Panc1 (cell line): Measurements from ENCODE around the gene ST8SIA3. TPM values are rescaled to one million over a fixed set of nuclear protein-coding genes. Genes with fewer than 3 reads are reported as not detected.

Source experiments
- ATAC-seq: fragments of 200-7000 bp; cut with Tn5 transposase; 2 replicates; pipeline ENCODE4 v1.9.1; 2020; ENCODE audit warnings: mild to moderate bottlenecking, moderate library complexity
- BruUV-seq: library from RNA; stranded (reverse); fragments of 400-500 nt; replicated peaks from 2 replicates; lab custom pipeline; 2021; lab: Mats Ljungman, UMichigan
- CTCF ChIA-PET: fragments of 300-600 bp; sonication (Branson Sonifier 250); formaldehyde crosslinking; loops from one replicate; lab custom pipeline; 2022; ENCODE audit warnings: antibody characterized with exemption; lab: Charles Lee
- POLR2A ChIA-PET: fragments of 300-600 bp; sonication (Branson Sonifier 250); formaldehyde crosslinking; loops from one replicate; lab custom pipeline; 2022; ENCODE audit warnings: antibody characterized with exemption; lab: Charles Lee
- DNase-seq: peaks from one replicate; pipeline ENCODE4 v3.0.0-alpha.2; 2010; ENCODE audit warnings: low read depth, low spot score
- H3K27ac ChIP-seq: 2 replicates; pipeline ENCODE4 v1.5.1; 2011; ENCODE audit warnings: mild to moderate bottlenecking, low read length, inconsistent platforms
- H3K27me3 ChIP-seq: fragments of 200-500 bp; sonication (Bioruptor generic); 2 replicates; pipeline ENCODE4 v1.6.0; 2014; ENCODE audit warnings: low read length, inconsistent platforms; ENCODE audit not compliant: control insufficient read depth, insufficient read depth
- H3K36me3 ChIP-seq: fragments of 200-500 bp; sonication (Bioruptor generic); 2 replicates; pipeline ENCODE4 v1.5.1; 2014; ENCODE audit warnings: inconsistent platforms, mild to moderate bottlenecking, low read length, moderate library complexity; ENCODE audit not compliant: control insufficient read depth, insufficient read depth
- H3K4me1 ChIP-seq: 2 replicates; pipeline ENCODE4 v1.5.1; 2011; ENCODE audit warnings: inconsistent platforms, mild to moderate bottlenecking, low read length, moderate library complexity; ENCODE audit not compliant: control insufficient read depth, insufficient read depth
- H3K4me3 ChIP-seq, 2 experiments: 2 replicates each; pipeline ENCODE4 v1.5.1; 2011 to 2012; ENCODE audit warnings: low read depth in 2 of 2, low read length in 2 of 2, mild to moderate bottlenecking in 2 of 2, inconsistent platforms in 1 of 2, moderate library complexity in 1 of 2
- H3K9me3 ChIP-seq: fragments of 200-500 bp; sonication (Bioruptor generic); 2 replicates; pipeline ENCODE4 v1.5.1; 2014; ENCODE audit warnings: low read depth, mild to moderate bottlenecking, inconsistent platforms, low read length, moderate library complexity; ENCODE audit not compliant: control insufficient read depth, insufficient read depth
- POLR2AphosphoS5 ChIP-seq: IDR thresholded peaks from 2 replicates; pipeline ENCODE4 v1.6.1; 2012; ENCODE audit warnings: mild to moderate bottlenecking, low read depth, low read length, moderate library complexity
- SIN3A ChIP-seq: IDR thresholded peaks from 2 replicates; pipeline ENCODE4 v1.6.1; 2012; ENCODE audit warnings: low read depth, mild to moderate bottlenecking, low read length, moderate library complexity, borderline replicate concordance; ENCODE audit not compliant: insufficient read depth
- TCF7L2 ChIP-seq: IDR thresholded peaks from 2 replicates; pipeline ENCODE4 v1.6.1; 2011; ENCODE audit warnings: mild to moderate bottlenecking, low read depth, low read length, inconsistent platforms
- in situ Hi-C: cut with HindIII; loops from 2 replicates; pipeline ENCODE4 v1.10.0; 2016; ENCODE audit warnings: low sequenced_read_pairs, low pct_unique_long_range_greater_than_20kb
- intact Hi-C: fragments of 100-400 bp; cut with micrococcal nuclease; formaldehyde crosslinking; loops from one replicate; pipeline ENCODE4 v1.10.0; 2022; ENCODE audit not compliant: unreplicated experiment
- total RNA-seq: library from RNA; stranded (reverse); gene quantifications from one replicate; pipeline ENCODE4 v1.2.1, GENCODE V29; 2021; ENCODE audit not compliant: unreplicated experiment
- TF ChIP-seq, protein P1 (sequence below), 2 experiments: IDR thresholded peaks; 2 replicates each; pipeline ENCODE4 v1.6.1; 2011 to 2012; ENCODE audit warnings: low read depth in 2 of 2, control low read depth in 1 of 2, low read length in 1 of 2, mild to moderate bottlenecking in 1 of 2, moderate library complexity in 1 of 2; ENCODE audit not compliant: insufficient read depth in 1 of 2
- TF ChIP-seq, protein P2 (sequence below): fragments of 450-650 bp; IDR thresholded peaks from 2 replicates; pipeline ENCODE4 v1.5.1; 2017; ENCODE audit warnings: mild to moderate bottlenecking

ST8SIA3 gene
- total RNA-seq, 1 experiment from 2014 or later, result not detected

DNA sequence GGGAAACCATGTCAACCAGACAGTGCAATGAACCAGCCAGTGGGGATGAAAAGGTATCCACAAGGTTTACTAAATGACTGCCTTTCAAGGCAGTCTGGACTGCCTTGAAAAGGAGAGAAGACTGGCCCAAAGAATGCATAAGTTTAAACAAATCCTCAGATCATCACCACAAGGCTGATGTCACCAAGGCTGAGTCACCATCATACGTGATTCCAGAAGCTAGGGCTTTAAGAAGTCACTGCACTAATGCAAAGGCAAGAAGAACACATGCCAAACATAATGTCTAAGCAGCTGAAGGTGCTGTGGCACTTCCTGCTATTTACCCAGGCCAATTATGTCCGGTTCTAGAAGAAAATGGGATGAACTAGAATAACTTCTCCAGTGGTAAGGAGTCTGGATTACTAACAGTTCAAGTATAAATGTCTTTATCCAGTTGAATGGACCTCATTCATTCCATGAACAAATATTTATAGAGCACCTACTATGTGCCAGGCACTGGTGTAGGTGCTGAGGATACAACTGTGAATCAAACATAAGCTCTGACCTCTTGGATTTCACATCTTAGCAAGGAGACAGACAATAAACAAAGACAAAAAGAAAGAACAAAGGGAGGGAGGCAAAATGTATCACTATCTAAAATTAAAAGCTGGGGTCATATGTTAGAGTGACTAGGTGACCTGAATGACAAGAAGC is 45.2 kb downstream of the ST8SIA3 start:
- CTCF ChIA-PET, result no interaction called here
- DNase-seq (peak; percentile 10), ATAC-seq (no peak)
- Histone ChIP-seq H3K4me1 (no peaks in the 10 kb centered on the region), H3K4me3 (no peak overlapping the region), H3K36me3 (no peaks in the 10 kb centered on the region), H3K27ac (no peak overlapping the region), H3K27me3 (no peaks in the 10 kb centered on the region), H3K9me3 (no peaks in the 10 kb centered on the region)
- TF ChIP-seq POLR2AphosphoS5 (no peak), TCF7L2 (no peak), SIN3A (no peak)
- TF ChIP-seq, protein P1, sequence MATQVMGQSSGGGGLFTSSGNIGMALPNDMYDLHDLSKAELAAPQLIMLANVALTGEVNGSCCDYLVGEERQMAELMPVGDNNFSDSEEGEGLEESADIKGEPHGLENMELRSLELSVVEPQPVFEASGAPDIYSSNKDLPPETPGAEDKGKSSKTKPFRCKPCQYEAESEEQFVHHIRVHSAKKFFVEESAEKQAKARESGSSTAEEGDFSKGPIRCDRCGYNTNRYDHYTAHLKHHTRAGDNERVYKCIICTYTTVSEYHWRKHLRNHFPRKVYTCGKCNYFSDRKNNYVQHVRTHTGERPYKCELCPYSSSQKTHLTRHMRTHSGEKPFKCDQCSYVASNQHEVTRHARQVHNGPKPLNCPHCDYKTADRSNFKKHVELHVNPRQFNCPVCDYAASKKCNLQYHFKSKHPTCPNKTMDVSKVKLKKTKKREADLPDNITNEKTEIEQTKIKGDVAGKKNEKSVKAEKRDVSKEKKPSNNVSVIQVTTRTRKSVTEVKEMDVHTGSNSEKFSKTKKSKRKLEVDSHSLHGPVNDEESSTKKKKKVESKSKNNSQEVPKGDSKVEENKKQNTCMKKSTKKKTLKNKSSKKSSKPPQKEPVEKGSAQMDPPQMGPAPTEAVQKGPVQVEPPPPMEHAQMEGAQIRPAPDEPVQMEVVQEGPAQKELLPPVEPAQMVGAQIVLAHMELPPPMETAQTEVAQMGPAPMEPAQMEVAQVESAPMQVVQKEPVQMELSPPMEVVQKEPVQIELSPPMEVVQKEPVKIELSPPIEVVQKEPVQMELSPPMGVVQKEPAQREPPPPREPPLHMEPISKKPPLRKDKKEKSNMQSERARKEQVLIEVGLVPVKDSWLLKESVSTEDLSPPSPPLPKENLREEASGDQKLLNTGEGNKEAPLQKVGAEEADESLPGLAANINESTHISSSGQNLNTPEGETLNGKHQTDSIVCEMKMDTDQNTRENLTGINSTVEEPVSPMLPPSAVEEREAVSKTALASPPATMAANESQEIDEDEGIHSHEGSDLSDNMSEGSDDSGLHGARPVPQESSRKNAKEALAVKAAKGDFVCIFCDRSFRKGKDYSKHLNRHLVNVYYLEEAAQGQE (IDR thresholded peaks at IDR 0.05; ENCODE audit: insufficient read depth in 1 of 2, low read depth in 2 of 2, low read length in 1 of 2), result no peak
- intact Hi-C loops, result no loop called here
- POLR2A ChIA-PET, result no interaction called here
- BruUV-seq, result no TSS peak
- in situ Hi-C loops, result no loop called here

DNA sequence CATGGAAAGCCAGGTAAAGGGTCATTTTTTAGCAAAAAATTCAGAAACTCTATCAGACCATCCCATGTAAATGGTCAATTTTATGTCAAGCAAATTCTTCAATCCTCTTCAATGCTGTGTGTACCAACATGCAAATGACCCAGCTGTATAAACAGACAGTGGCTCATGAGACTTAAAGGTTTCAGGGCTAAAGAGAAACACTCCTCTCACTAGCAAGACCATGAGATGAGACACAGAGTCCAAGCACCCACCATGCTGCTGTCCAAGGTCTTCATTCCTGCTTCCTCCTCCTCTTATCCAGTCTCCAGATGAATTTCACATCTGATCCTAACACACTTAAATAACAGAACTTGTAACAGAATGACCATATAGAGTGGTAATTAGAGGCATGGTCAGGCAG is 52.0 kb downstream of the ST8SIA3 start:
- in situ Hi-C loops, result no loop called here
- TF ChIP-seq, protein P1 (IDR thresholded peaks at IDR 0.05; ENCODE audit: insufficient read depth in 1 of 2, low read depth in 2 of 2, low read length in 1 of 2), result 0 out of 4 replicates have a peak, but pooled peaks of 1 of the 2 experiments have one; percentile 18
- no peak for TF ChIP-seq POLR2AphosphoS5
- Histone ChIP-seq H3K4me3 (no peak overlapping the region), H3K36me3 (no peaks in the 10 kb centered on the region), H3K27me3 (no peaks in the 10 kb centered on the region), H3K27ac (no peak overlapping the region), H3K9me3 (no peaks in the 10 kb centered on the region), H3K4me1 (no peaks in the 10 kb centered on the region)
- intact Hi-C loops, result no loop called here
- POLR2A ChIA-PET, result no interaction called here
- no peak for DNase-seq
- CTCF ChIA-PET, result no interaction called here
- ATAC-seq, result no peak
- no TSS peak for BruUV-seq

DNA sequence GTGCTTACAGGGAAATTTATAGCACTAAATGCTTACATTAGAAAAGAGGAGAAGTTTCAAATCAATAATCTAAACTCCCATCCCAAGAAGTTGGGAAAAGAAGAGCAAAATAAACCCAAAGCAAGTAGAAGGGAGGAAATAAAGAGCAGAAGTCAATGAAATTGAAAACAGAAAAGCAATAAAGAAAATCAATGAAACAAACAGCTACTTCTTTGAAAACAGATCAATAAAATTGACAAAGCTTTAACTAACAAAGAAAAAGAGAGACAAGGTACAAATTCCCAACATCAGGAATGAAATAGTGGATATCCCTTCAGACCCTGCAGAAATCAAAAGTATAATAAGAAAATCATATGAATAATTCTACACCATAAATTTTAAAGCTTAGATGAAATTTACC is 57.3 kb downstream of the ST8SIA3 start:
- Histone ChIP-seq H3K27me3 (no peaks in the 10 kb centered on the region), H3K4me1 (no peaks in the 10 kb centered on the region), H3K36me3 (no peaks in the 10 kb centered on the region), H3K4me3 (no peak overlapping the region), H3K27ac (no peak overlapping the region), H3K9me3 (no peaks in the 10 kb centered on the region)
- ChIA-PET CTCF (no interaction called here), POLR2A (no interaction called here)
- no TSS peak for BruUV-seq
- ATAC-seq, result no peak
- in situ Hi-C loops (no loop called here), intact Hi-C loops (no loop called here)
- DNase-seq, result no peak
- TF ChIP-seq, protein P1 (IDR thresholded peaks at IDR 0.05; ENCODE audit: insufficient read depth in 1 of 2, low read depth in 2 of 2, low read length in 1 of 2), result no peak
- TF ChIP-seq, protein P2, sequence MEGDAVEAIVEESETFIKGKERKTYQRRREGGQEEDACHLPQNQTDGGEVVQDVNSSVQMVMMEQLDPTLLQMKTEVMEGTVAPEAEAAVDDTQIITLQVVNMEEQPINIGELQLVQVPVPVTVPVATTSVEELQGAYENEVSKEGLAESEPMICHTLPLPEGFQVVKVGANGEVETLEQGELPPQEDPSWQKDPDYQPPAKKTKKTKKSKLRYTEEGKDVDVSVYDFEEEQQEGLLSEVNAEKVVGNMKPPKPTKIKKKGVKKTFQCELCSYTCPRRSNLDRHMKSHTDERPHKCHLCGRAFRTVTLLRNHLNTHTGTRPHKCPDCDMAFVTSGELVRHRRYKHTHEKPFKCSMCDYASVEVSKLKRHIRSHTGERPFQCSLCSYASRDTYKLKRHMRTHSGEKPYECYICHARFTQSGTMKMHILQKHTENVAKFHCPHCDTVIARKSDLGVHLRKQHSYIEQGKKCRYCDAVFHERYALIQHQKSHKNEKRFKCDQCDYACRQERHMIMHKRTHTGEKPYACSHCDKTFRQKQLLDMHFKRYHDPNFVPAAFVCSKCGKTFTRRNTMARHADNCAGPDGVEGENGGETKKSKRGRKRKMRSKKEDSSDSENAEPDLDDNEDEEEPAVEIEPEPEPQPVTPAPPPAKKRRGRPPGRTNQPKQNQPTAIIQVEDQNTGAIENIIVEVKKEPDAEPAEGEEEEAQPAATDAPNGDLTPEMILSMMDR, result no peak
- no peak for TF ChIP-seq TCF7L2
- TF ChIP-seq SIN3A, result no peak
- TF ChIP-seq POLR2AphosphoS5, result no peak
